ENCODE data around the gene ONECUT3.

ONECUT3 gene

DNA sequence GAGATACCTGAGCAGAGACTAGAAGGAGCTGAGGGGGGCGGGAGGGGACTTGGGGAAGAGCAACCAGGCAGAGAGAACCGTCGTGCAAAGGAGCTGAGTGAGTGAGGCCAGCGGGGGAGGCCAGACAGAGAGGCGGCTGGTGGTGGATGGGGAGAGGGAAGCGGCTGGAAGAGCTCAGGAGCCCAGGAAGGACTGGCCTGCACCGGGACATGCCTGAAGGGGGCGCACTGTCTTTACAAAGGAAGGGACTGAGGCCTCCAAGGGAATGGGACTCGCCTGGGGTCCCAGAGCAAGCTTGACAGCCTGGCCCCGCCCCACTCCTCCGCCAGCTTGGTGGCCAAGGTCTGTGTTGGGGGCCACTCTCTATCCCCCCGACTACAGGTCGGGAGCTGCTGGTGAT lies 14.9 kb downstream of the ONECUT3 start:
- no peak for DNase-seq

DNA sequence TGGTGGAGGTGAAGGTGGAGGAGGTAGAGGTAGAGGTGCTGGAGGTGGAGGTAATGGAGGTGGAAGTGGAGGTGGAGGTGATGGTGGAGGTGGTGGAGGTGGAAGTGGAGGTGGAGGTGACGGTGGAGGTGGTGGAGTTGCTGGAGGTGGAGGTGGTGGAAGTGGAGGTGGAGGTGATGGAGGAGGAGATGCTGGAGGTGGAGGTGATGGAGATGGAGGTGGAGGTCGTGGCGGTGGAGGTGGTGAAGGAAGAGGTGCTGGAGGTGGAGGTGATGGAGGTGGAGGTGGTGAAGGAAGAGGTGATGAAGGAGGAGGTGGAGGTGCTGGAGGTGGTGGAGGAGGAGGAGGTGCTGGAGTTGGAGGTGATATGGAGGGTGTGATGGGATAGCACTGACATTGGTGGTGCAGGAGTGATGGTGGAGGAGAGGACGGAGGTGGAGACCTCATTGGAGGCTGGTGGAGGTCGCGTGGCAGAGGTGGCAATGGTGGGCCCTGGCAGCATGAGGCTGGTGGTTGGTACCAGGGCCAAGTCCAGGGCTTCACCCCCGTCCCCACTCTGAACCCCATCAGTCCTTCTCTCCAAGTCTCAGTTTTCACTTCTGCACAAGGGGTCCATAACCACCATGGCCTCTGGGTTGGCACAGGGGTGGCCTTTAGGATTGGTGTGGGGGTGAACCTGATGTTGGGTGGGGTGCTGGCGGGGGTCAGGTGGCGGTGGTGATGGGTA lies 15.8 kb downstream of the ONECUT3 start:
- DNase-seq, result no peak

DNA sequence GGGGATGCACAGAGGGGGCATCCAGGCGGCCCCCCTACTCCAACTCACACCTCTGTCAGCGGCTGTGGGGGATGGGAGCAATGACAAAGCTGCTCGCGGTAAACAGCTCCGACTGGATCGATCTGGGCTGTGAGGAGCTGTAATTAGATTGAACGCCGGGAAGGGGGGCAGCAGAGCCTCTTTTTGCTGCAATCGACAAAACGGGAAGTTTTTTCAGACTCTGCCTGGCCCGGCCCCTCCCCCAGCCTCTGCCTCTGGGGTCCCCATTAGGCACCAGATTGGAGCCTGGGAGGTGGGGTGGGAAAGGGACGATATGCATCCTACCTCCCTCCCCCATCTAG lies 16.3 kb downstream of the ONECUT3 start:
- DNase-seq, result no peak

DNA sequence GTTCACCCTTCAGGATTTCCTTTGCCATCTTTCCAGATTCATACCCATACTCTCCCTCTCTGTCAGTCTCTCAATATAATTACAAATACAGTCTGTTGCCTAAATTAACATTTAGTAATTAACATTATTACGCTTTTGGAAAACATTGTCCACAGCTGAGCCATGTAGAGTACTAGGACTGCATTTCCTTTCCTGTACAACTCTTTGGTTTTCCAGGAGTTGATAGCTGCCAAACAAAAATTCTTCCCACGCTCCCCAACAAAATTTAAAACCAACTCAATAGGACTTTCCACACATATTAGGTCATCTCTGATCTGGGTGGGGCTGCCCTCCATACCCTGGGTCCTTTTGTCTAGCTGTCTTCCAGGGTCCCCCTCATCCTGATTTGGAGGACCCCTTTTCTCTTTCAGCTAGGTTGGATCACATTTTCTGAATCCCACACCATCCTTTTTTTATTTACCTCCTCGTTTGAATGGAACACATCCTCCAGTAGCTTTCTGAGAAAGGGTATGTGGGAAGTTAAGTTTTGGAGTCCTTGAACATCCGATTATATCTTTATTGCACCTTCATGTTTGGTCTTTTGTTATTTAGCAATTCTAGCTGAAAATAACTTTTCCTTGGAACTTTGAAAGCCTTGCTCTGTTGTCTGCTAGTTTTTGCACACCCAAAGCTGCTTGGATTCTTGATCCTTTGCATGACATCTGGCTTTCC lies 17.7 kb downstream of the ONECUT3 start:
- no peak for DNase-seq

DNA sequence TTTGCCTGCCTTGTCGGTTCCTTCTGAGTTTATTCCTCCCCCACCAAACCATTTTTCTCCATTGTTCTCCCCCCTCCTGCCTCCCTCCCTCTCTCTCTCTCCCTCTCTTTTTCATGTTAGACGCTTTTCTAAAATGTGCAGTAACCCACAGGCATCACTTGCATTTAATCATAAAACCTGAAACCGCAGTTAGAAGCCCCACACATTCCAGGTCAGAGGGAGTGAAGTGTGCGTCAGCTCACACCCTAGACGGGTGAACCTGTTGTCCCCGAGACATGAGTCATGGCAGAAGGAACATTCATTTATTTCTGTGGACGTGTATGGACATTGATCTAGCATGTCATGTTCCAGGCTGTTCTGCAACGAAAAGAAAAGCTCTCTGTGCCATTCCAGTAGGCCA lies 19.9 kb downstream of the ONECUT3 start:
- no peak for DNase-seq

DNA sequence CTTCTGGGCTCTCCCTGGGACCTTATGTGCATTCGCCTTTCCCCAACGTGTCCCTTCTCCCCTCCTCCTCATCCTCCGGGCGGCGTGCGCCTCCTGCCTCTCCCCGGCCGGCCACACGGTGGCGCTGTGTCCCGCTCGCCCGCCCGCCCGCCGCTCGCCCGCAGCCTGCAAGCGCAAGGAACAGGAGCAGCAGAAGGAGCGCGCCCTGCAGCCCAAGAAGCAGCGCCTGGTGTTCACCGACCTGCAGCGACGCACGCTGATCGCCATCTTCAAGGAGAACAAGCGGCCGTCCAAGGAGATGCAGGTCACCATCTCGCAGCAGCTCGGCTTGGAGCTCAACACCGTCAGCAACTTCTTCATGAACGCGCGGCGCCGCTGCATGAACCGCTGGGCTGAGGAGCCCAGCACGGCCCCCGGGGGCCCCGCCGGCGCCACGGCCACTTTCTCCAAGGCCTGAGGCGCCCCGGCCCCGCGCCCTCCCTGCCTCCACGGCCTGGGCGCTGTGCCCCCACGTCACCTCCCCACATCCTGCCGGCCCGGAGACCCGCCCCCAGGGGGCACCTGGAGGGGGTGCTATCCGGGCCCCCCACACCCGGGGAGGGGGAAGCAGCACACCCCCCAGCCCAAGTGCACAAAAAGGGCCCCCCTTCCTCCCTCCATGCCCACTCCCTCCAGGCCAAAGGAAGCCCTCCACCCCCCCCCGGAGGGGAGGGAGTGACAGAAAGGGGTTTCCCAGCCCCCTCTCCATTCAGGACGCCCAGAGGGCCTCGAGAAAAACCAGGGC lies 21.9 kb downstream of the ONECUT3 start:
- no peak for DNase-seq

DNA sequence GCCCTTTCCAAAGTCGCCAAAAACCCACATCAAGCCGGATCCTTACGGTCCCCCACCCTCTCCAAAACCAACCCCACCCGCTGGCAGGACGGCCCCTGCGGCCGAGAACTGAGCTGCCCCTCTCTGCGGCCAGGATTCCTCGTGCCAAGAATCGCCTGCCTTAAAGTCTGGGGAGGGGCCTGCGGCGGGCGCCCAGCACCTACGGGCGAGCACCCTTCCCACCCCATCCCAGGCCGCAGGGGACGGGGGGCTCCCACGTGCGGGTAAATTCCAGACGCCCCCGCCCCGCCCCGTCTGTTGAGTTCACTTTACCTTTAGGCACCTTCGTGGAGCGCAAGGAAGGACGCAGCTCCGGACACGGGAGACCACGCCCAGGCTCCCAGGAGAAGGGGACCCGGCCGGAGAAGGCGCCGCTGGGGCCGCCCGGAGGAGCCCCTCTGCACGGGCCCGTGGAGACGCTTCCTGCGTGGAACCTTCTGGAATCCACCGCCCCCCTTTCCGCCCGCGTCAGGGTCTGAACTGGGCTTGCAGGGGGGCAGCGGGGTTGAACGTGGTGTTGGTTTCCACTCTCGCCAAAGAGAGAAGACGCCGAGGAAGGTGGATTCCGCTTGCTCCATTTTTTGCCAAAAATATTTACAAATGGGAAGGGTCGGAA lies 22.8 kb downstream of the ONECUT3 start:
- no peak for DNase-seq

DNA sequence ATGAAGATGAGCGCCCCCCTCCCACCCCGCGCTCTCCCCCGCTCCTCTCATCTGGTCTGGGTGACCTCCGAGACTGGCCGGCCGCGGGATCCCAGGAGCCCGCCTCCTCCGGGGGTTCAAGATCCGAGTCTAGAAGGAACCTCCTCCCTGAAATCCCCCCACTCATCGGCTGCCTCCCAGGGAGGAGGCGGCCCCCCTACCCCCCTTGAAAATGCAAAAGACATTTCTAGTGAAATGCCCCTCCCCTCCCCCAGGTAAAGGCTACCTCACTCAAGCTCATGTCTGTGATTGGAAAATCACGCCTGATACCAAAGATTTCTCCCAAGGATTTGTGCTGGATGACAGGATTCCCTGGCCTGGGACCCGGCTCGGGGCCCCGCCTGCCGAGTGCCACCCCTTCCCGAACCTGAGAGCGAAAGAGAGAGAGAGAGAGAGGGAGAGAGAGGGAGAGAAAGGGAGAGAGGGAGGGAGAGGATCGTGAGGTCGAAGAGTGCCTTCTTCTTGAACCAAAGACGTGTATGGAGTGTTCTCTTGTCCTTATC lies 23.4 kb downstream of the ONECUT3 start:
- DNase-seq, result no peak

DNA sequence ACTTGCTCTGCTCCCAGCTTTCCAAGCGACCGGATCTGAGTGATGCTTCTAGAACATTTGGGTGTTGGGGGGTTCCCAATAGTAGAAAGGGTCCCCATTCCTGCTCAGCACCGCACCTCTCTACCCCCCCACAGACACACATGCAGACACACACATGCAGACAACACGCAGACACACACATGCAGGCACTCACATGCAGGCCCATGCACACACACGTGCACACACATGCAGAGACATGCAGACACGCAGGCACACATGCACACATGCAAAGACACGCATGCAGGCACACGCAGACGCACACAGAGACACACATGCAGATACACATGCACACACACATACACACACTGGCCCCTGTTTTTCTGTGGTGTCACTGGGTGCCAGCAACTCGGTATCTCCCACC lies 23.8 kb downstream of the ONECUT3 start:
- DNase-seq, result no peak

DNA sequence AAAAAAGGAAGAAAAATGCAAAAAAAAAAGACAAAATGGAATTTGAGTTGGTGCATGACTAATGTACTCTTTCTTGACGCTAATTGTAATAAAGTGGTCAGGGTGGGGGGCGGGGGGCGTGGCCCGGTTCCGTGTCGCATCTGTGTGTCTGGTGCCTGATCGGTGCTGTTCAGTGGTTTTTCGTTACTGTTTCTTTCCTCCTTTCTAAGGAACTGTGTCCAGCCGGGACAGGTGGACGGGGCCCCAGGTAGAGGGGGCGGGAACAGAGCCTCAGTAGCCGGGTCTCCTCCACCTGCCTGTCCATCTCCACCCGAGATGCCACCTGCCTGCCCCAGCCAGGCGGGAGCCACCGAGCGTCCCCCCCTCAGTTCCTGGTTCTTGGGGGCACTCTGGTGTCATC lies 26.3 kb downstream of the ONECUT3 start:
- no peak for DNase-seq

DNA sequence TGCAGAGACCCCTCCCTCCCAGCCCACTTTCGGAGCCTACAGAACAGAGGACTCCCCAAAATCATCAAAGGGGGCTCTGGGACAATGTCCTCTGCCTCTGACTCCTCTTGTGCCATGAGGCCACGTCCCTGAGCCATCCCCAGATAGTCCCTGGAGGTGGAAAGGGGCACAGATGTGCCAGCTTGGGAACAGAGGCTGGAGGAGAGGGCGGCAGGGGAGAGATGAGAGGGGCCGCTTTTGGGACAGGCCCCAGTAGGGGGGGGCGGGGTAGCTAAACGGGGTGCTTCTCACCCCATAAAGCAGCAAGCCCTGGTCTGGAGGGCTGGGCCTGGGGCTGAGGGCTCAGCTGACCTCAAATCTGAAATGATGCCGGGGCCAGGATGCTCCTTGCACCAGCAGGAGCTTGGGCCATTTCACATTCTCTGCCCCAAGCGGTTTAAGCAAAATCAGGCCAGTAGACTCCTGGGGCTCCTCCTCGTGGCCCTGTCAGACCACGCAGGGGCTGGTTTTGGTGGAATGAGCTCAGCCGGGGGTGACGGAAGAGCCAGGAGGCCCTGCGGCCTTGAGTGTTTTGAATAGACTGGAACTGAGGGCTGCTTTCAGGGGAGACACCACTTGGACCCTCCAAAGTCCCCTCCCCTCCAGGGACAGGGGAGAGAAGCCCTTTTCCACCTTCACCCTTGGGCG lies 27.1 kb downstream of the ONECUT3 start:
- DNase-seq, result no peak

DNA sequence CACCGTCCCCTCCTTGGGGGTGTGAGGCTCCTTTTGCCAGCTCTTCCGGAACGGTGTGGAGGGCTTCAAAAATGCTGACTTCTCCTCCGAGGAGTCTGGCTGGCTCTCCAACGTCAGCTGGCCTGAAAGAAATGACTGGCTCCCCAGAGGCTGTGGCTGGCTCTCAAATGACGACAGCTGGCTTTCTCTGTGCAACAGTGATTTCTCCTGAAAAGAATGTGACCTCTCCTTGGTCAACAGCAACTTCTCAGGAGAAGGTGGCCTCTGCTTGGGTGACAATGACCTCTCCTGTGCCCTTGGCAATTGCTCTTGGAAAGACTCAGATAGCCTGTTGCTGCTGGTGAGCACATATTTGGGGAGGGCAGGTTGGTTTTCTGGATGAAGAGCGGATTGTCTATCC lies 29.2 kb downstream of the ONECUT3 start:
- no peak for DNase-seq

DNA sequence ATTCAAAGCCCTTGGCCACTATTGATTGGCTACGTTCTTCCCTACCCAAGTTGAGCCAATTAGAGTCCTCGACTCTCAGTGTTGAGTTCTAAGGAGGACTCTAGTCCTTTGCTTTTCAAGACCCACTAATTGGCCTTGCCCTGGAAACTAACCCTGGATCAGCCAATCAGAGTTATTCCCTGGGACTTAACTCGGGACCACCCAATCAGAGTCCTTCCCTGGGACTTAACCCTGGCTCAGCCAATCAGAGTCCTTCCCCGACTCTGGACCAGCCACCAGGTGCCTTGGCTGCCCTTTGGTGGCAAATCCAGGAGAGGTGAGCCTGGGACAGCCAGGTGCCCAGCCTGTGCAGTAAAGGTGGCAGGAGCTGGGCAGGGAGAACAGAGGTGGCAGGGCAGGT lies 30.0 kb downstream of the ONECUT3 start:
- DNase-seq, result no peak

DNA sequence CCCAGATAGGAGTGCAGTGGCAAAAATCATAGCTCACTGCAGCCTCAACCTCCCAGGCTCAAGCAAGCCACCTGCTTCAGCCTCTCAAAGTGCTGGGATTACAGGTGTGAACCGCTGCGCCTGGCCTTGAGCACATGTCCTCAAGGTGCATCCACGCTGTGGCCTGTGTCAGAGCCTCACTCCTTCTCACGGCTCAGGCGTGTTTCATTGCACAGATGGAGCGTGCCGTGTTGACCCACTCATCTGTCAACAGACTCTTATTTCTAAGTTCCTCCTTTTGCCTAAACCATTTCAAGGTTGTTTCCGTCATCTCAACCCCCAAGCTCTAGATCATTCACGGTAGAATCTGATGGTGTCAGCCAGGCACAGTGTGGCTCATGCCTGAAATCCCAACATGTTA lies 30.6 kb downstream of the ONECUT3 start:
- DNase-seq, result no peak

DNA sequence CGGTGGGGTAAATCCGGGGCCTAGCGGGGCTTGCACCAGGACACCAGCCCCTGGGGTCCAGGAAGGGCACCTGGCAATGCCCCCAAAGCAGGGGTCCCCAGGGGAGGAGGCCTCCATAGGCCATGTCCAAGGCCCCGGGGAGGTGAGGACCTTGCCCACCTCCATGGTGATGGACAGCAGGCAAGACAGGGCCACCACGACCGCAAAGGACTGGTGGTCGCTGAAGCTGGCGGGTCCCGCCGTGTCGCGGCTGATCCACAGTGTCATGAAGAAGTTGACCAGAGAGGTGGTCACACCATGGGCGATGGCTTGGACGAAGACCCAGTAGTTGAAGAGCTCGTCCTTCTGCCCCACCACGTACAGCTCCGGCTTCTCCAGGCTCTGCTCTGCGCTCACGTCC lies 32.0 kb downstream of the ONECUT3 start:
- DNase-seq, result no peak

DNA sequence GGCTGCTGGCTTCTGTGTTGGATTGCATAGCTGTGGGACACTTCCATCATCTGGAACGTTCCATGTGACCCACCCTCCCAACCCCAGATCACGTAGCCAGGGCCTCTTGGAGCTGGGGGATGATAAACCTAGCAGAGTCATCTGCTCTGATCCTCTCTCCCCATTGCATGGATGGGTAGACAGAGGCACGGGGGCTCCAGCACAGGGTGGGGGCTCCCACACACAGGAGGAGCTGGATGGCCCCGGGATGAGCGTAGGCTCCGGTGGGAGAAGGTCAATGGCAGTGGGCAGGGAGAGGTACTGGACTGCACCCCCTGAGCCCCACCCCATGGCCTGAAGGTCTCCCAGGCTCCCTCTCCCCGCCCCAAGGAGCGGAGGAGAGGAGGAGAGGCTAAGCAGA lies 33.4 kb downstream of the ONECUT3 start:
- no peak for DNase-seq

DNA sequence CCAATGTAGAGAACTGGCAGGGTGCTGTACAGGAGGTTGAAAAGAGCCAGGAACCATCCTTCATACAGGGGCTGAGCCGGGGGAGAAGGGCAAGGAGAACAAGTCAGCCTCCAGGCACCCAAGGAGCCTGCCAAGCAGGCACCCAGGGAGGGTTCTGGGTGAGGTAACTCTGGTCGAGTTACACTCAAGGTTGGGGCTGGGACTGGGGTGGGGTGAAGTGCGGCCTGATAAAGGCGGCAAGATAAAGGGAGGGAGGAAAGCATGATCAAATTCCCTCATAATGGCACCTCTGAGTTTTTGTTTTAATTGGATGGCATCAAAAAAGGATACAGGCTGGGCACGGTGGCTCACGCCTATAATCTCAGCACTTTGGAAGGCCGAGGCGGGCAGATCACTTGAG lies 33.8 kb downstream of the ONECUT3 start:
- no peak for DNase-seq

DNA sequence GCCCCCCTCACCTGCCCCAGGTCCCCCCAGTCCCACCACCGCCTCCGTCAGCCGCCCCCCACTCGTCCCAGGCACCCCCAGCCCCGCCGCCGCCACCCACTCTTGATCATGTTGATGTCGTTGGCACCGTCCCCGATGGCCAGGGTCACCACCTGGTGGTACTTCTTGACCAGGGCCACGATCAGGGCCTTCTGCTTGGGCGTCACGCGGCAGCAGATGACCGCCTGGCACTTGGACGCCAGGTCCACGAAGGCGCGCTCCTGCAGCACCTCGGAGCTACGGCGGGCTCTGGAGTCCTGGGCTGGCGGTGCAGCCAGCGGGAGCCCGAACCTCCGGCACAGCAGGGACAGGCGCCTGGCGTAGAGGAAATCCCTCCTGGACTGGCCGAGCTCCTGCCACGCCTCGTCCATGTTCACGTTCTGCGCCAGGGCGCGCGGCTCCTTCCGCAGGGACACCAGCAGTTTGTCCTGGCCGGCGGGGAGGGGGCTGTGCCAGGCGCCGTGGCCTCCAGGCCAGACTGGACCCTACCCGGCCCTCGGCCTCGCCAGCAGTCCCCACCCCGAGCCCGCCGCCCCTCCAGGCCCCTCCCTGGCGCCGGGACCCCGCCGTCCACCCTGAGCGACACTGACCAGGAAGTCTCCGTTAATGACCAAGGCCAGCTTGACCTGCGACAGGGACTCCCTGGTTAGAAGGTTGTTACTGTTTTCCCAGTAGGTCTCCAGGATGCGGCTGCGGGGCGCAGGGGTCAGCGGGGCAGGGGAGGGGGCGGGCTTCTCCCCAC lies 36.1 kb downstream of the ONECUT3 start:
- DNase-seq, result no peak

DNA sequence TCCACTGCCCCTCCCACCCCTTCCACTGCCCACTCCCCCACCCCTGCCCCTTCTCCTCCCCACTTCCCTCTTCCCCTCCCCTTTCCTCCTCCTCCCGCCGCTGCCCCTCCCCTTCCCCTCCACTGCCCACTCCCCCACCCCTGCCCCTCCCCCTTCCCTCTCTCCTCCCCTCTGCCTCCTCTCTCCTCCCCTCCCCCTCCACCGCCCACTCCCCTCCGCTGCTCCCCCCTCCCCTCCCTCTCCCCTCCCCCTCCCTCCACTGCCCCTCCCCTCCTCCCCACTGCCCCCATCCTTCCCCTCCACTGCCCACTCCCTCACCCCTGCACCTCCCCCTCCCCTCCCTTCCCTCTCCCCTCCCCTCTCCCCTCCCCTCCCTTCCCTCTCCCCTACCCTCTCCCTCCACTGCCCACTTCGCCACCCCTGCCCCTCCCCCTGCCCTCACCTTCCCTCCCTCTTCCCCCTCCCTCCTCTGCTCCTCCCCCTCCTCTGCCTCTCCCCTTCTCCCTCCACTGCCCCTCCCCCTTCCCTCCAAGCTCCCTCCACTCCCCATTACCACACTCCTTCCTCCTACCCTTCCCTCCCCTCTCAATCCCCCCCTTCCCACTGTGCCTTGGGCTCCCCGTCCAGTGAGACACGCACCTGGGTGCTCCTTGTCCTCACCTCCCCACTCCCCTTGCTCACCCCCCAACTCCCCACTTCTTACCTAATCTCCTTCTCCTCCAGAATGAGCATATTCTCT lies 36.9 kb downstream of the ONECUT3 start:
- DNase-seq, result no peak

DNA sequence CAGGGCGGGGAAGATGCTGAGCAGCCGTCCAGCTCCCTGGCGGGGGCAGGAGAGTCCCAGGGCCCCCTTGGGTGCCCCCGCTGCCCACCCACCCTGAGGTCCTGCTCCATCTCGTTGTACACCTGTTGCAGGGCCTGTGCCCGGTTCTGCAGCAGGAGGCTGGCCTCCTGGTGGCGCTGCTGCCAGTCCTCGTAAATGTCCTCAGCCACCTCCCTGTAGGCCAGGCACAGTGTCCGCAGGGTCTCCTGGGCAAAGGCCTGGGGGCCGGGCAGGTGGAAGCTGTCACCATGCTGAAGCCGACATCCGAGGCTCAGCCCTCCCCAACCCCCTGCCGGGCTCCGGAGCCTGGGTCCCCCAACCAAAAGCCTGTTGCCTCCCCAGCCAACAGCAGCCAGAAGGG lies 38.6 kb downstream of the ONECUT3 start:
- DNase-seq, result no peak
